Esophagus muscularis mucosa (tissue), 4 donors: ENCODE data around the gene ACO1. TPM values are rescaled to one million over a fixed set of nuclear protein-coding genes. Genes with fewer than 3 reads are reported as not detected.

Source experiments
- DNase-seq: peaks from one replicate; pipeline ENCODE4 v3.0.0-alpha.2; 2017; ENCODE audit errors: extremely low spot score
- H3K27ac ChIP-seq, 4 donors: fragments of 200-600 bp; sonication (generic); replicated peaks in 1 of 4; 1 replicate in 3 of 4; 2 replicates in 1 of 4; pipeline ENCODE4 v1.5.1; 2016 to 2019; ENCODE audit warnings: mild to moderate bottlenecking in 1 of 4
- H3K27me3 ChIP-seq, 4 donors: fragments of 200-600 bp; sonication (generic); one replicate each; pipeline versions ENCODE4 v1.5.1 to v1.6.0; 2016 to 2019
- H3K36me3 ChIP-seq, 4 donors: fragments of 200-600 bp; sonication (generic); one replicate each; pipeline ENCODE4 v1.5.1; 2016 to 2019
- H3K4me1 ChIP-seq, 4 donors: fragments of 200-600 bp; sonication (generic); one replicate each; pipeline ENCODE4 v1.5.1; 2016 to 2019
- H3K4me3 ChIP-seq, 4 donors: fragments of 200-600 bp; sonication (generic); 1 replicate in 2 of 4; 2 replicates in 2 of 4; pipeline ENCODE4 v1.5.1; 2016 to 2019; ENCODE audit warnings: mild to moderate bottlenecking in 4 of 4, moderate library complexity in 1 of 4
- H3K9me3 ChIP-seq, 4 donors: fragments of 200-600 bp; sonication (generic); 1 replicate in 3 of 4; 2 replicates in 1 of 4; pipeline ENCODE4 v1.5.1; 2016 to 2019
- EP300 ChIP-seq: sonication (generic); formaldehyde crosslinking; IDR thresholded peaks from one replicate; pipeline ENCODE4 v1.6.1; 2017; ENCODE audit warnings: antibody characterized with exemption
- POLR2A ChIP-seq: fragments of 450-650 bp; IDR thresholded peaks from one replicate; pipeline ENCODE4 v1.6.1; 2017; ENCODE audit warnings: antibody characterized with exemption, moderate library complexity, mild to moderate bottlenecking, low read depth
- POLR2AphosphoS5 ChIP-seq, 2 donors: sonication (generic); formaldehyde crosslinking; IDR thresholded peaks; one replicate each; pipeline ENCODE4 v1.6.1; 2017; ENCODE audit warnings: antibody characterized with exemption in 2 of 2
- WGBS: methylation state at CpG from one replicate; pipeline ENCODE4 v1.1.5; 2018; 5-methylcytosine and 5-hydroxymethylcytosine counted together
- intact Hi-C: fragments of 100-400 bp; cut with DNase I; formaldehyde crosslinking; loops from one replicate; pipeline ENCODE4 v1.15.1; 2023
- total RNA-seq, 4 donors: library from RNA; depleted of rRNA; stranded (reverse); fragments of >200 nt; gene quantifications; one replicate each; pipeline versions ENCODE4 v1.1.0 to v1.2.1, GENCODE V29; 2016
- TF ChIP-seq, protein P1 (sequence below), 3 experiments: fragments of 200-600 bp in 2 of 3; fragments of 450-650 bp in 1 of 3; sonication (generic) in 2 of 3; IDR thresholded peaks; one replicate each; pipeline ENCODE4 v1.5.1; 2017 to 2019; ENCODE audit warnings: antibody characterized with exemption in 3 of 3, mild to moderate bottlenecking in 2 of 3, moderate library complexity in 1 of 3

The ACO1 gene
- total RNA-seq, 4 donors from 2014 or later: 64.4 to 91.9 (median 86.5) TPM

DNA sequence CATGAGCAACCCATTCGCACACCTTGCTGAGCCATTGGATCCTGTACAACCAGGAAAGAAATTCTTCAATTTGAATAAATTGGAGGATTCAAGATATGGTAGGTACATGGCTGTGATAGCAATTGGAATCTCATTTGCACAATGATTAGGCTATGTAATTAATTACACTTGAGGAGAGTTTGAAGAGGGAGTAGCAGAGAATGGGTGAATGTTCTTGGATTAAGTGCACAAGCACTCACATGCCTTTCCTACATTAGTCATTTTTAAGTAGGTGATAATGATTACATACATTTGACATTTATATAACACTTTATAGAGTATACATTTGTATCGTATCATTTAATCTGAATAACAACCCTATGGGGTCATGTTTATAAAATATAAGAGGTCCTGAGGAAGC lies 21.1 kb downstream of the ACO1 start:
- no peak overlapping the region for H3K27ac ChIP-seq
- no peak for DNase-seq
- H3K9me3 ChIP-seq: no peaks in the 10 kb centered on the region
- intact Hi-C loops: no loop called here
- H3K4me1 ChIP-seq: peaks cover 3 to 25% (median 21%) of the 10 kb centered on the region in 4 donors
- TF ChIP-seq EP300 (no peak), POLR2A (no peak)
- TF ChIP-seq, protein P1, sequence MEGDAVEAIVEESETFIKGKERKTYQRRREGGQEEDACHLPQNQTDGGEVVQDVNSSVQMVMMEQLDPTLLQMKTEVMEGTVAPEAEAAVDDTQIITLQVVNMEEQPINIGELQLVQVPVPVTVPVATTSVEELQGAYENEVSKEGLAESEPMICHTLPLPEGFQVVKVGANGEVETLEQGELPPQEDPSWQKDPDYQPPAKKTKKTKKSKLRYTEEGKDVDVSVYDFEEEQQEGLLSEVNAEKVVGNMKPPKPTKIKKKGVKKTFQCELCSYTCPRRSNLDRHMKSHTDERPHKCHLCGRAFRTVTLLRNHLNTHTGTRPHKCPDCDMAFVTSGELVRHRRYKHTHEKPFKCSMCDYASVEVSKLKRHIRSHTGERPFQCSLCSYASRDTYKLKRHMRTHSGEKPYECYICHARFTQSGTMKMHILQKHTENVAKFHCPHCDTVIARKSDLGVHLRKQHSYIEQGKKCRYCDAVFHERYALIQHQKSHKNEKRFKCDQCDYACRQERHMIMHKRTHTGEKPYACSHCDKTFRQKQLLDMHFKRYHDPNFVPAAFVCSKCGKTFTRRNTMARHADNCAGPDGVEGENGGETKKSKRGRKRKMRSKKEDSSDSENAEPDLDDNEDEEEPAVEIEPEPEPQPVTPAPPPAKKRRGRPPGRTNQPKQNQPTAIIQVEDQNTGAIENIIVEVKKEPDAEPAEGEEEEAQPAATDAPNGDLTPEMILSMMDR (IDR thresholded peaks at IDR 0.05): no peak
- no peak overlapping the region for H3K4me3 ChIP-seq
- 93% methylated on average over 2 of the region's 2 CpGs for WGBS
- H3K27me3 ChIP-seq: no peaks in the 10 kb centered on the region
- H3K36me3 ChIP-seq: peaks cover 49 to 56% (median 54%) of the 10 kb centered on the region in 4 donors

DNA sequence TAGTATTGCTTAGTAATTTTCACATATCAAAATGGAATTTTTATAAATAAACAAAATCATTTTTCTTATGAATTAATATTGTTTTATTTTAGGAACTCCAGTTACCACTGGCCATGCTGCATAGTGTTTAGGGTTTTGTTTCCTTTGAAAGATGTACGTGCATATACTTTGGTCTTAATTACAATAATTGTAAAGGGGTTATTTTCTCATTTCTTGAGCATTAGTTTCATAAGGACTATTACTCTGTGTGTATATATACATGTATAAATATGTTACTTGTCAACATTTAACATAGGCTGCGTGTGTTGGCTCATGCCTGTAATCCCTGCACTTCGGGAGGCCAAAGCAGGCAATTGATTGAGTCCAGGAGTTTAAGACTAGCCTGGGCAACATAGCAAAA lies 21.6 kb downstream of the ACO1 start:
- no peak for TF ChIP-seq POLR2AphosphoS5 (IDR thresholded peaks at IDR 0.05)
- TF ChIP-seq, protein P1 (IDR thresholded peaks at IDR 0.05): no peak
- TF ChIP-seq EP300: no peak
- no peak for TF ChIP-seq POLR2A
- Histone ChIP-seq H3K27me3 (no peaks in the 10 kb centered on the region), H3K9me3 (no peaks in the 10 kb centered on the region), H3K36me3 (peaks cover 52 to 61% (median 59%) of the 10 kb centered on the region in 4 donors), H3K4me1 (peaks cover 3 to 25% (median 21%) of the 10 kb centered on the region in 4 donors), H3K4me3 (no peak overlapping the region), H3K27ac (no peak overlapping the region)
- no peak for DNase-seq
- 92% methylated on average over 3 of the region's 3 CpGs for WGBS
- intact Hi-C loops: no loop called here

DNA sequence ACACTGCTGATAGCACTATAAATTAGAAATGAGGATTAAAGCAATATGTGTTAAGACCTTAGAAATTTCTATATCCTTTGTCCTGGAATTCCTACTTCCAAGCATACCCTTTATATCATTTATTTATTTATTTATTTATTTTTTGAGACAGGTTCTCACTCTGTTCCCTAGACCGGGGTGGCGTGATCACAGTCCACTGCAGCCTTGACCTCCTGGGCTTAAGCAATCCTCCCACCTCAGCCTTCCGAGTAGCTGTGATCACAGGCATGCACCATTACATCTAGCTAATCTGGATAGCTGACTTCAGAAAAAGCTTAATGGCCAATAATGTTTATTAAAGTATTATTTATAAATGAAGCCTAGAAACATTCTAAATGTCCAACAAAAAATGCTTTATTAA lies 27.3 kb downstream of the ACO1 start:
- no peak for DNase-seq
- WGBS: 97% methylated on average over 3 of the region's 3 CpGs
- Histone ChIP-seq H3K36me3 (peaks cover 51 to 96% (median 78%) of the 10 kb centered on the region in 4 donors), H3K4me1 (no peaks in the 10 kb centered on the region), H3K27me3 (no peaks in the 10 kb centered on the region), H3K9me3 (no peaks in the 10 kb centered on the region), H3K4me3 (no peak overlapping the region), H3K27ac (no peak overlapping the region)
- intact Hi-C loops: no loop called here
- TF ChIP-seq POLR2AphosphoS5 (IDR thresholded peaks at IDR 0.05) (no peak), EP300 (no peak), POLR2A (no peak)
- TF ChIP-seq, protein P1 (IDR thresholded peaks at IDR 0.05): no peak

DNA sequence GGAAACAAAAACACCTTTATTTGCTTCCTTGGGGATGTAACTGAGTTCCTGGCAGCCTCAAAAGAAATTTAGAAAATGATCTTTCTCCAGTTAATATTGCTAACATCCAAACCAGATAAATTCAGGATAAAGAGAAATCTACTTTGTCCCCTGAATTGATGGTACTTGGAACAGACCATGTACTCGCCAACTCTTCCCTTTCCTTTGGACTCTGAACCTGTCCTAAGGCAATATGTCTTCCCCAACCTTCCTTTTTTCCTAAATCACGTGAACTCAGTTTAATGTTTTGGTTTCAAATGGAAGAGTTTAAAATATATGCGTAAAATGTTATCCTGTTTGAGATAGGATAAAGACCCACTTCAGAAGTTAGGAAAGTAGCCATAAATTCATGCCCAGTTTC lies 28.0 kb downstream of the ACO1 start:
- TF ChIP-seq POLR2AphosphoS5 (IDR thresholded peaks at IDR 0.05) (no peak), EP300 (no peak), POLR2A (no peak)
- TF ChIP-seq, protein P1 (IDR thresholded peaks at IDR 0.05): no peak
- DNase-seq: no peak
- Histone ChIP-seq H3K4me1 (no peaks in the 10 kb centered on the region), H3K9me3 (no peaks in the 10 kb centered on the region), H3K36me3 (peaks cover 45 to 95% (median 76%) of the 10 kb centered on the region in 4 donors), H3K4me3 (no peak overlapping the region), H3K27ac (no peak overlapping the region), H3K27me3 (no peaks in the 10 kb centered on the region)
- intact Hi-C loops: no loop called here
- 78% methylated on average over 3 of the region's 3 CpGs for WGBS

DNA sequence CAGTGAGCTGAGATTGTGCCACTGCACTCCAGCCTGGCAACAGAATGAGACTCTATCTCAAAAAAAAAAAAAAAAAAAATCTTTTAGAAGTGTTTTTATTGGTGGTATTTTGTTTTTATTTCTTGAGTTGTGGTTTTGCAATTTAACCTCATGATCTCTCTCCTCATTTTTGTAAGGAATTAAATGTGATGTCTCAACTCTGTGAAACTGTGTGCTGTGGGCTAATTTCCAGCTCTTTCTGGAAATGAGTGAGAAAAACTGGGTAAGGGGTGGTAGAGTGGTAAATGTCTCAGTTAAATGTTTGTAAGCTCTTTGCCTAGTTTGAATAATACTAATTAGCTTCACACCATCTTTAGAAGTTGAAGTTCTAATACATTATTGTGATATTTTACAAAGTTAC lies 29.0 kb downstream of the ACO1 start:
- intact Hi-C loops: no loop called here
- Histone ChIP-seq H3K27ac (no peak overlapping the region), H3K36me3 (peaks cover 38 to 95% (median 76%) of the 10 kb centered on the region in 4 donors), H3K4me3 (no peak overlapping the region), H3K27me3 (no peaks in the 10 kb centered on the region), H3K4me1 (no peaks in the 10 kb centered on the region), H3K9me3 (no peaks in the 10 kb centered on the region)
- TF ChIP-seq POLR2AphosphoS5 (IDR thresholded peaks at IDR 0.05) (no peak), EP300 (no peak), POLR2A (no peak)
- TF ChIP-seq, protein P1 (IDR thresholded peaks at IDR 0.05): no peak
- DNase-seq: no peak
